H9 (cell line): ENCODE measurements around the gene SAP25. TPM values are rescaled to one million over a fixed set of nuclear protein-coding genes. Genes with fewer than 3 reads are reported as not detected.
A peak's percentile ranks its signal among the peaks of the same experiment; 100 is the strongest.

Experiments
- DNase-seq: peaks from one replicate; pipeline ENCODE4 v3.0.0-alpha.2; 2017
- H2AFZ ChIP-seq: one replicate; pipeline ENCODE4 v1.6.1; 2013; ENCODE audit warnings: mild to moderate bottlenecking, low read length, control low read depth, moderate library complexity
- H2AK5ac ChIP-seq: 2 replicates; pipeline ENCODE4 v1.6.1; 2013; ENCODE audit warnings: low read length, control low read depth, mixed read lengths; ENCODE audit not compliant: insufficient read length
- H2BK120ac ChIP-seq: one replicate; pipeline ENCODE4 v1.6.1; 2013; ENCODE audit warnings: low read depth, mild to moderate bottlenecking, low read length, control low read depth, inconsistent platforms; ENCODE audit not compliant: poor library complexity, severe bottlenecking
- H2BK12ac ChIP-seq: 2 replicates; pipeline ENCODE4 v1.6.1; 2013; ENCODE audit warnings: low read length, control low read depth, mixed read lengths, low read depth; ENCODE audit not compliant: insufficient read length
- H2BK15ac ChIP-seq: 2 replicates; pipeline ENCODE4 v1.6.1; 2013; ENCODE audit warnings: low read depth, low read length, control low read depth
- H2BK20ac ChIP-seq: one replicate; pipeline ENCODE4 v1.6.1; 2013; ENCODE audit warnings: low read depth, mild to moderate bottlenecking, low read length, control low read depth, inconsistent platforms; ENCODE audit not compliant: poor library complexity, severe bottlenecking
- H2BK5ac ChIP-seq: 2 replicates; pipeline ENCODE4 v1.6.1; 2013; ENCODE audit warnings: low read length, control low read depth, mixed read lengths; ENCODE audit not compliant: insufficient read length
- H3K14ac ChIP-seq: 2 replicates; pipeline ENCODE4 v1.6.1; 2013; ENCODE audit warnings: low read length, control low read depth; ENCODE audit not compliant: insufficient read depth
- H3K18ac ChIP-seq: 2 replicates; pipeline ENCODE4 v1.6.1; 2013; ENCODE audit warnings: low read depth, mild to moderate bottlenecking, mixed read lengths, low read length, control low read depth; ENCODE audit not compliant: insufficient read length
- H3K23ac ChIP-seq: 2 replicates; pipeline ENCODE4 v1.6.1; 2013; ENCODE audit warnings: low read length, control low read depth, mixed read lengths, low read depth; ENCODE audit not compliant: insufficient read length
- H3K23me2 ChIP-seq: 2 replicates; pipeline ENCODE4 v1.6.1; 2013; ENCODE audit warnings: low read depth, mild to moderate bottlenecking, mixed read lengths, low read length, control low read depth; ENCODE audit not compliant: insufficient read length, poor library complexity, severe bottlenecking
- H3K27ac ChIP-seq: 2 replicates; pipeline ENCODE4 v1.5.1; 2013; ENCODE audit warnings: low read length, control low read depth, mixed read lengths, low read depth; ENCODE audit not compliant: insufficient read length
- H3K27me3 ChIP-seq: 2 replicates; pipeline ENCODE4 v1.6.1; 2013; ENCODE audit warnings: low read length, control low read depth, inconsistent platforms; ENCODE audit not compliant: insufficient read depth
- H3K4ac ChIP-seq: 2 replicates; pipeline ENCODE4 v1.6.1; 2013; ENCODE audit warnings: low read depth, mild to moderate bottlenecking, control low read depth, inconsistent platforms, low read length, moderate library complexity
- H3K4me1 ChIP-seq: 2 replicates; pipeline ENCODE4 v1.6.1; 2013; ENCODE audit warnings: low read length, control low read depth, inconsistent platforms; ENCODE audit not compliant: insufficient read depth
- H3K4me2 ChIP-seq: 2 replicates; pipeline ENCODE4 v1.6.1; 2013; ENCODE audit warnings: low read length, control low read depth, mixed read lengths; ENCODE audit not compliant: insufficient read length, insufficient read depth
- H3K56ac ChIP-seq: 2 replicates; pipeline ENCODE4 v1.6.1; 2013; ENCODE audit warnings: low read depth, mild to moderate bottlenecking, mixed read lengths, low read length, control low read depth; ENCODE audit not compliant: insufficient read length
- H3K79me1 ChIP-seq: 2 replicates; pipeline ENCODE4 v1.6.1; 2013; ENCODE audit warnings: low read depth, mild to moderate bottlenecking, moderate library complexity, low read length, control low read depth, inconsistent platforms; ENCODE audit not compliant: insufficient read depth, poor library complexity, severe bottlenecking
- H3K79me2 ChIP-seq: 2 replicates; pipeline ENCODE4 v1.6.1; 2013; ENCODE audit warnings: low read length, control low read depth, inconsistent platforms; ENCODE audit not compliant: insufficient read depth
- H3K9ac ChIP-seq: 2 replicates; pipeline ENCODE4 v1.6.1; 2013; ENCODE audit warnings: low read length, control low read depth, mixed read lengths; ENCODE audit not compliant: insufficient read length; ENCODE audit errors: extremely low read depth
- H3K9me3 ChIP-seq: one replicate; pipeline ENCODE4 v1.6.1; 2013; ENCODE audit warnings: low read depth, low read length, inconsistent platforms; ENCODE audit not compliant: control insufficient read depth
- H3T11ph ChIP-seq: one replicate; pipeline ENCODE4 v1.6.1; 2013; ENCODE audit warnings: mild to moderate bottlenecking, low read length, control low read depth, inconsistent platforms
- H4K20me1 ChIP-seq: one replicate; pipeline ENCODE4 v1.6.1; 2013; ENCODE audit not compliant: control insufficient read depth, insufficient read length, insufficient read depth
- H4K5ac ChIP-seq: 2 replicates; pipeline ENCODE4 v1.6.1; 2013; ENCODE audit warnings: low read depth, mild to moderate bottlenecking, mixed read lengths, low read length, control low read depth; ENCODE audit not compliant: insufficient read length
- H4K8ac ChIP-seq: replicated peaks from 2 replicates; pipeline ENCODE4 v1.6.1; 2013; ENCODE audit warnings: low read length, control low read depth, mixed read lengths, low read depth; ENCODE audit not compliant: insufficient read length
- H4K91ac ChIP-seq: 2 replicates; pipeline ENCODE4 v1.6.1; 2013; ENCODE audit warnings: low read depth, mild to moderate bottlenecking, moderate library complexity, mixed read lengths, low read length, control low read depth; ENCODE audit not compliant: insufficient read length
- H3K27ac Mint-ChIP-seq, 3 experiments: 2 replicates in 2 of 3; 3 replicates in 1 of 3; pipeline ENCODE4 v1.8.0; 2020 to 2021; ENCODE audit warnings: mixed read lengths in 3 of 3, mild to moderate bottlenecking in 1 of 3, moderate library complexity in 1 of 3
- H3K27me3 Mint-ChIP-seq: 2 replicates; pipeline ENCODE4 v1.8.0; 2021; ENCODE audit warnings: low read depth, mild to moderate bottlenecking, moderate library complexity, mixed read lengths
- H3K36me3 Mint-ChIP-seq, 3 experiments: 2 replicates in 2 of 3; 3 replicates in 1 of 3; pipeline ENCODE4 v1.8.0; 2020 to 2021; ENCODE audit warnings: low read depth in 3 of 3, mixed read lengths in 3 of 3; ENCODE audit not compliant: insufficient read depth in 1 of 3
- H3K4me1 Mint-ChIP-seq, 2 experiments: 2 replicates each; pipeline ENCODE4 v1.8.0; 2020; ENCODE audit warnings: mixed read lengths in 2 of 2
- H3K4me3 Mint-ChIP-seq, 2 experiments: 2 replicates in 1 of 2; 3 replicates in 1 of 2; pipeline ENCODE4 v1.8.0; 2020 to 2021; ENCODE audit warnings: mild to moderate bottlenecking in 2 of 2, mixed read lengths in 2 of 2, moderate library complexity in 1 of 2
- H3K9me3 Mint-ChIP-seq, 2 experiments: 2 replicates in 1 of 2; 3 replicates in 1 of 2; pipeline ENCODE4 v1.8.0; 2020; ENCODE audit warnings: mild to moderate bottlenecking in 2 of 2, mixed read lengths in 2 of 2, moderate library complexity in 1 of 2
- WGBS: extraction: QIAGEN DNeasy Blood & Tissue Kit; methylation state at CpG from one replicate; pipeline ENCODE4 v1.1.7; 2013; ENCODE audit warnings: missing lambda C conversion rate, low lambda C conversion rate, mixed read lengths; ENCODE audit not compliant: insufficient read length; ENCODE audit errors: extremely low coverage; 5-methylcytosine and 5-hydroxymethylcytosine counted together
- total RNA-seq: library from RNA; stranded (reverse); gene quantifications from 2 replicates; pipeline ENCODE4 v1.2.1, GENCODE V29; 2021
- TF ChIP-seq, protein P1 (sequence below): fragments of 200-600 bp; sonication (generic); conservative IDR thresholded peaks from 3 replicates; pipeline ENCODE4 v1.8.0; 2021; ENCODE audit warnings: antibody characterized with exemption, mild to moderate bottlenecking

Gene SAP25
- total RNA-seq, 1 experiment from 2014 or later: 4.2 TPM

DNA sequence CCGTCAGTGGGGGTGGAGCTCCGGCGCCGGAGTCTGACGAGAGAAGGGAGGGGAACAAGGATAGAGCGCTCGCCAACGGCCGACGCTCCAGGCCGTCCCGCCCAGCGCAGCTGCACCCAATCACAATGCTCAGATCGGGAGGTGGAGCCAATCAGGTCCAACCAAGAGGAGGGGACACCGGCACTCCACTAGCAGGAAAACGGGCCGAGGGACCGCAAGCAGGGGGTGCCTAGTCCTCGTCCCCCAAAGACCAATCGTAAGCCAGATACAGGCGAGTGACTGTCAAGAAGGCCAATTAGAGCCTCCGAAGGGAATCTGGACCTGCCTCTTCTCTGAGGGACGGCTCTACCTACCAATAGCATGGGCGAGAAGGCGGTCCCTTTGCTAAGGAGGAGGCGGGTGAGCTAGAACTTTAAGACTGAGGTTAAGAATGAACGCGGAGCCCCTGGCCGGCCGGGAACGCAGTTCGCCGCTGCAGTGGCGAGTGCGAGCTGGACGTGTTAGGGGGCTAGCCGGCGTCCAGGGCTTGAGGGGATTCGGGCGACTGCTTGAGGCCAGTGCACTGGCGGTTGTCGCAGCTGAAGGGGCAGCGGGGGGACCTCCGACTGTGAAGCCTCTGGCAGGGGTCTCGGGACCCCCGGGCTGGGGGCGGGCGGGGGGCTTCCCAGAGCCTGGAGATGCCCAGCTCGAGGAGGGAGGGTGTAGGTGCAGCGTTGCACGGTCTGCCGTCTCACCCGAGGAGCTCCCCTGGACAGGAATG is 12.7 kb upstream of the SAP25 start, which contains the start of gene FBXO24:
TSS of gene FBXO24 (plus strand) at position 63 of the 760 bp plus-strand sequence. CDS start at position 361, 298 bp downstream.
- Mint-ChIP-seq H3K9me3 (no peaks in the 10 kb centered on the region), H3K4me3 (peak within 1 kb of the TSS; percentile 90 to 98), H3K36me3 (peaks cover 0 to 9% (median 4%) of the 10 kb centered on the region in 3 experiments; a peak in 2 of 7 replicates), H3K27me3 (peaks cover 26% of the 10 kb centered on the region), H3K27ac (peak within 1 kb of the TSS; percentile 97 to 99 (median 99)), H3K4me1 (peaks cover 39 to 45% of the 10 kb centered on the region in 2 experiments)
- no peaks in the 10 kb centered on the region for H3K79me2 ChIP-seq
- H2BK120ac ChIP-seq: no peak within 1 kb of the TSS
- no peak within 1 kb of the TSS for H2BK20ac ChIP-seq
- TF ChIP-seq, protein P1, sequence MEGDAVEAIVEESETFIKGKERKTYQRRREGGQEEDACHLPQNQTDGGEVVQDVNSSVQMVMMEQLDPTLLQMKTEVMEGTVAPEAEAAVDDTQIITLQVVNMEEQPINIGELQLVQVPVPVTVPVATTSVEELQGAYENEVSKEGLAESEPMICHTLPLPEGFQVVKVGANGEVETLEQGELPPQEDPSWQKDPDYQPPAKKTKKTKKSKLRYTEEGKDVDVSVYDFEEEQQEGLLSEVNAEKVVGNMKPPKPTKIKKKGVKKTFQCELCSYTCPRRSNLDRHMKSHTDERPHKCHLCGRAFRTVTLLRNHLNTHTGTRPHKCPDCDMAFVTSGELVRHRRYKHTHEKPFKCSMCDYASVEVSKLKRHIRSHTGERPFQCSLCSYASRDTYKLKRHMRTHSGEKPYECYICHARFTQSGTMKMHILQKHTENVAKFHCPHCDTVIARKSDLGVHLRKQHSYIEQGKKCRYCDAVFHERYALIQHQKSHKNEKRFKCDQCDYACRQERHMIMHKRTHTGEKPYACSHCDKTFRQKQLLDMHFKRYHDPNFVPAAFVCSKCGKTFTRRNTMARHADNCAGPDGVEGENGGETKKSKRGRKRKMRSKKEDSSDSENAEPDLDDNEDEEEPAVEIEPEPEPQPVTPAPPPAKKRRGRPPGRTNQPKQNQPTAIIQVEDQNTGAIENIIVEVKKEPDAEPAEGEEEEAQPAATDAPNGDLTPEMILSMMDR: no peak
- H3K18ac ChIP-seq: peak within 1 kb of the TSS; percentile 85
- no peaks in the 10 kb centered on the region for H4K20me1 ChIP-seq
- no peak within 1 kb of the TSS for H2BK15ac ChIP-seq
- no peak within 1 kb of the TSS for H2AFZ ChIP-seq
- peak within 1 kb of the TSS; percentile 75 for H3K9ac ChIP-seq
- no peak within 1 kb of the TSS for H4K91ac ChIP-seq
- peaks cover 7% of the 10 kb centered on the region; the same call in 1 of the 2 replicates for H3K4me1 ChIP-seq
- no peak within 1 kb of the TSS for H4K8ac ChIP-seq
- no peak within 1 kb of the TSS for H3K56ac ChIP-seq
- no peak within 1 kb of the TSS for H2AK5ac ChIP-seq
- H3K4me2 ChIP-seq: peak within 1 kb of the TSS; percentile 93
- H3K27ac ChIP-seq: no peak within 1 kb of the TSS
- peaks cover 8% of the 10 kb centered on the region for H3K23me2 ChIP-seq
- no peak within 1 kb of the TSS for H3T11ph ChIP-seq
- H3K14ac ChIP-seq: peak within 1 kb of the TSS; percentile 94
- H3K27me3 ChIP-seq: no peaks in the 10 kb centered on the region
- H3K9me3 ChIP-seq: no peaks in the 10 kb centered on the region
- peak; percentile 100 for DNase-seq
- H3K4ac ChIP-seq: no peak within 1 kb of the TSS
- WGBS: no CpG with 5 or more reads among the region's 53 CpGs
- no peak within 1 kb of the TSS for H2BK5ac ChIP-seq
- H2BK12ac ChIP-seq: no peak within 1 kb of the TSS
- H4K5ac ChIP-seq: no peak within 1 kb of the TSS
- no peak within 1 kb of the TSS for H3K23ac ChIP-seq
- no peaks in the 10 kb centered on the region for H3K79me1 ChIP-seq
